GM12875 (cell line): ENCODE results near the gene ZNF675.
"Not testable (repeated sequence)": the region's sequence is repeated elsewhere in the genome, so short reads cannot be mapped to it uniquely, and the experiment has no call there.

Experiments
- H3K4me3 ChIP-seq: one replicate; pipeline ENCODE4 v1.5.1; 2011; ENCODE audit warnings: low read depth, low read length, control low read depth
- TF ChIP-seq, protein P1 (sequence below): IDR thresholded peaks from 2 replicates; pipeline ENCODE4 v1.5.1; 2011; ENCODE audit warnings: low read depth, mild to moderate bottlenecking, control low read depth, inconsistent platforms, low read length, moderate library complexity, borderline replicate concordance; ENCODE audit not compliant: insufficient read depth

ZNF675 gene

DNA sequence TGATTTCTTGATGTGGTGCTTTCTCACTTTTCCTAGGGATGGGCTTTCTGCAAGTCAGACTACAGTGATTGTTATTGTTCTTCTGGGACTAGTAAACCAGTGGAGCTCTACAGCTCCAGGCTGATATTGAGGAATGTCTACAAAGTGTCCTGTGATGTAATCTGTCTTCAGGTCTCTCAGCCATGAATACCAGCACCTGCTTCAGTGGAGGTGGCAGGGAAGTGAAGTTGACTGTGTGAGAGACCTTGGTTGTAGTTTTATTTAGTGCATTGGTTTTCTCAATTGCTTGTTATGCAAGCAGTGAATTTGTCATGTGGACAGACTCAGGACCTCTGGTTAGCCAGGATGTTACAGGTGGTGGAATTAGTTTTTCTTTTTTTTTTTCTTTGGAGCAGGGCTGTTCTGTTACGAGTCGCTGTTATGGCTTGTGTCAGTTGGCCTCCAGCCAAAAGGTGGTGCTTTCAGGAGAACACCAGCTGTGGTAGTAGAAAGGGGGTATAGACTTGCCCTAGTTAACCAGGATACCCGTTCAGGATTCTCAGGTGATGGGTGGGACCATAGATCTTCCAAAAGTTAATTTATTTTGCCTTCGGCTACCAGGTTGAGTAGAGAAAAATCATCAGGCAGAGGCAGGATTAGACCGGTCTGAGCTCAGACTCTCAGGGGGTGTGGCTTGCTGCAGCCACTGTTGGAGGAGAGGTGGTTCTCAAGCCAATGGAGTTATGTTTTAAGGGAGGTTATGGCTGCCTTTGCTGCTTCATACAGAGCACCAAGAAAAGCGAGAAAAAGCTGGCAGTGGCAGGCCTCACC, 11.9 kb upstream of the ZNF675 start:
- H3K4me3 ChIP-seq: no peak overlapping the region
- TF ChIP-seq, protein P1, sequence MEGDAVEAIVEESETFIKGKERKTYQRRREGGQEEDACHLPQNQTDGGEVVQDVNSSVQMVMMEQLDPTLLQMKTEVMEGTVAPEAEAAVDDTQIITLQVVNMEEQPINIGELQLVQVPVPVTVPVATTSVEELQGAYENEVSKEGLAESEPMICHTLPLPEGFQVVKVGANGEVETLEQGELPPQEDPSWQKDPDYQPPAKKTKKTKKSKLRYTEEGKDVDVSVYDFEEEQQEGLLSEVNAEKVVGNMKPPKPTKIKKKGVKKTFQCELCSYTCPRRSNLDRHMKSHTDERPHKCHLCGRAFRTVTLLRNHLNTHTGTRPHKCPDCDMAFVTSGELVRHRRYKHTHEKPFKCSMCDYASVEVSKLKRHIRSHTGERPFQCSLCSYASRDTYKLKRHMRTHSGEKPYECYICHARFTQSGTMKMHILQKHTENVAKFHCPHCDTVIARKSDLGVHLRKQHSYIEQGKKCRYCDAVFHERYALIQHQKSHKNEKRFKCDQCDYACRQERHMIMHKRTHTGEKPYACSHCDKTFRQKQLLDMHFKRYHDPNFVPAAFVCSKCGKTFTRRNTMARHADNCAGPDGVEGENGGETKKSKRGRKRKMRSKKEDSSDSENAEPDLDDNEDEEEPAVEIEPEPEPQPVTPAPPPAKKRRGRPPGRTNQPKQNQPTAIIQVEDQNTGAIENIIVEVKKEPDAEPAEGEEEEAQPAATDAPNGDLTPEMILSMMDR: no peak

DNA sequence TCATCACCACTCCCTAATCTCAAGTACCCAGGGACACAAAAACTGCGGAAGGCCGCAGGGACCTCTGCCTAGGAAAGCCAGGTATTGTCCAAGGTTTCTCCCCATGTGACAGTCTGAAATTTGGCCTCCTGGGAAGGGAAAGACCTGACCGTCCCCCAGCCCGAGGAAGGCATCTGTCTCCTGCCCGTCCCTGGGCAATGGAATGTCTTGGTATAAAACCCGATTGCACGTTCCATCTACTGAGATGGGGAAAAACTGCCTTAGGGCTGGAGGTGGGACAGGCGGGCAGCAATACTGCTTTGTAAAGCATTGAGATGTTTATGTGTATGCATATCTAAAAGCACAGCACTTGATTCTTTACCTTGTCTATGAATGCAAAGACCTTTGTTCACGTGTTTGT, 5.9 kb upstream of the ZNF675 start:
- H3K4me3 ChIP-seq: not testable (repeated sequence)

DNA sequence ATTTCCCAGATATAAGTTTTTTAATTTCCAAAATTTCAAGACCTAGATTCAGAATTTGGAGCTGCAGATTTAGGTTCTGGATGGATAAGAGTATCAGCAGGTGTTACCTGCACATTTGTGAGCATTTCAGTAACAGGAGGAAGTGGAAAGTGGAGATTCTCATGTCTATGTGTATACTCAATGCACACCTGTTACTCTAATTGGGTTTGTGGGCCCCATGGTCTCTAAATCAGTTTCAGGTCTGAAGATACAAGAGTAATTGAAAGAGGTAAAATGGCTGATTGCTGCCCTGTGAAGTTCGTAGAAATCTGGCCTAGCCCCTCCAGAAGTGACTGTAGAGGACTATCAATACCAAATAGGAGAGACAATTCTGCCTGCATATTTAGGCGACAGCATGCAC, 13.9 kb downstream of the ZNF675 start:
- H3K4me3 ChIP-seq: no peak overlapping the region
- TF ChIP-seq, protein P1: no peak

DNA sequence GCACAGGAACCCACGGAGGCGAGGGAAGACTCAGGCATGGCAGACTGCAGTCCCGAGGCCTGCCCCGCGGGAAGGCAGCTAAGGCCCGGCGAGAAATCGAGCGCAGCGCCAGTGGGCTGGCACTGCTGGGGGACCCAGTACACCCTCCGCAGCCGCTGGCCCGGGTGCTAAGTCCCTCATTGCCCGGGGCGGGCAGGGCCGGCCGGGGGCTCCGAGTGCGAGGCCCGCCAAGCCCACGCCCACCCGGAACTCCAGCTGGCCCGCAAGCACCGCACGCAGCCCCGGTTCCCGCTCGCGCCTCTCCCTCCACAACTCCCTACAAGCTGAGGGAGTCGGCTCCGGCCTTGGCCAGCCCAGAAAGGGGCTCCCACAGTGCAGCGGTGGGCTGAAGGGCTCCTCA, 18.4 kb downstream of the ZNF675 start:
- not testable (repeated sequence) for H3K4me3 ChIP-seq

DNA sequence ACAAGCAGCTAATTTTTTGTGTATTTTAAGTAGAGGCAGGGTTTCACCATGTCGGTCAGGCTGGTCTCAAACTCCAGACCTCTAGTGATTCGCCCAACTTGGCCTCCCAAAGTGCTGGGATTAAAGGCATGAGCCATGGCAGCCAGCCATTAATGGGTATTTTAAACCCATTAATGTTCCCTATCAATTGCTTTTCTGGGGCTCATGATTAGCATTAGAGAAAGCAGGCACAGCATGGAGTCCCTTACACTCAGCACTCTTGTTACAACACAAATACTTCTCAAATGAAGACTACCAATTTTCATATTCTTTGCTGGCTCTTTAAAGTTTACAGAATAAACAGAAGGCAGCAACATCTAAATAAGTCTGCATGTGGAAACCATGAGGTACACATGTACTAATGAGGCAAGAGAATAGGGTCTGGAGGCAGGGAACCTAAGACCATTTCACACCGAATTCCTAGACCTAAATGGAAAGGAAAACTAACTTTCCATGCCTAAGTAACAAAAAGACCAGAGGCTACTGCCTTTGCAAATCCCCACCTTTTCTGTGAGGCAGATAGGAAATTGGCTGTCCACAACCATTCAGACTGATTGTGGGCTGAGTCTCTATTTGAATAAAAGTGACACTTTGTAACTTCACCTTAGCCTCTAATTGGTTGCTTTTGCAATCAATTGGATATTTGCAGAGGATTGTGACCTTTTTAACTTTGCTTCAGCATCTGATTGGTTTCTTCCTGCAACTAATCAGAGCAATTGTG, 21.2 kb downstream of the ZNF675 start:
- no peak overlapping the region for H3K4me3 ChIP-seq

DNA sequence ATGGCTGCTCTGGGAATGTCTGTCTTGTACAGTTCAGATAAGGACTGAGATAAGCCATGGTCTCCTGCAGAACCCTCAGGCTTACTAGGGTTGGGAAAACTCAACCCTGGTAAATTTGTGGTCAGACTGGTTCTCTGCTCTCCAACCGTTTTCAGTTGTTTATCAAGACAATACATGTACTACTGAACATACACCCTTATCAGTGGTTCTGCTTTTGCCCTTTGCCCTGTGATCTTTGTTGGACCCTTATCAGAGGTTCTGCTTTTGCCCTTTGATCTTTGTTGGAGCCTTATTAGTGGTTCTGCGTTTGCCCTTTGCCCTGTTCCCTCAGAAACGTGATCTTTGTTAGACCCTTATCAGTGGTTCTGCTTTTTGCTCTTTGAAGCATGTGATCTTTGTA, 37.2 kb downstream of the ZNF675 start:
- not testable (repeated sequence) for H3K4me3 ChIP-seq

More for the DNA sequence above, 21.2 kb downstream of the ZNF675 start:
- TF ChIP-seq, protein P1: no peak
